Muscle of leg (tissue), 11 donors: ENCODE results near the gene AKAP13. TPM values are rescaled to one million over a fixed set of nuclear protein-coding genes. Genes with fewer than 3 reads are reported as not detected.

Source experiments
- DNase-seq: peaks from one replicate; pipeline ENCODE4 v3.0.0; 2013
- H3K27ac ChIP-seq: one replicate; pipeline ENCODE4 v1.5.1; 2013; ENCODE audit warnings: mild to moderate bottlenecking, low read length, control low read depth
- H3K27me3 ChIP-seq: one replicate; pipeline ENCODE4 v1.6.1; 2013; ENCODE audit warnings: low read length; ENCODE audit not compliant: control insufficient read depth, insufficient read depth
- H3K36me3 ChIP-seq: one replicate; pipeline ENCODE4 v1.6.1; 2013; ENCODE audit warnings: low read length; ENCODE audit not compliant: control insufficient read depth, insufficient read depth
- H3K4me1 ChIP-seq: one replicate; pipeline ENCODE4 v1.6.1; 2013; ENCODE audit warnings: low read length; ENCODE audit not compliant: control insufficient read depth, insufficient read depth
- H3K4me3 ChIP-seq: one replicate; pipeline ENCODE4 v1.5.1; 2013; ENCODE audit warnings: low read length, control low read depth
- H3K9me3 ChIP-seq: replicated peaks from 2 replicates; pipeline ENCODE4 v1.6.1; 2013; ENCODE audit warnings: low read depth, low read length; ENCODE audit not compliant: control insufficient read depth
- WGBS: methylation state at CpG from one replicate; pipeline ENCODE4 v1.1.5; 2013; ENCODE audit warnings: missing lambda C conversion rate; ENCODE audit not compliant: insufficient coverage; 5-methylcytosine and 5-hydroxymethylcytosine counted together
- polyA plus RNA-seq, 8 donors: library from polyadenylated mRNA; unstranded; fragments of 120-200 nt; gene quantifications; one replicate each; pipeline versions ENCODE4 v1.2.1 to v1.2.3, GENCODE V29; 2013; ENCODE audit warnings: inconsistent platforms in 1 of 8, low replicate concordance in 1 of 8; ENCODE audit not compliant: insufficient read length in 8 of 8, insufficient read depth in 1 of 8
- total RNA-seq: library from RNA; stranded (reverse); fragments of 120-200 nt; gene quantifications from one replicate; pipeline ENCODE4 v1.2.4, GENCODE V29; 2013

AKAP13 gene
- total and polyA plus RNA-seq, 9 donors = 65.2 to 90.9 (median 80.1) TPM

- H3K36me3 ChIP-seq = peaks cover 6% of the 10 kb centered on the region
- H3K27ac ChIP-seq = no peak overlapping the region
- no peaks in the 10 kb centered on the region for H3K4me1 ChIP-seq
- no peaks in the 10 kb centered on the region for H3K27me3 ChIP-seq
- no peak for DNase-seq
- WGBS = no CpG with 5 or more reads among the region's 2 CpGs
- H3K9me3 ChIP-seq = no peaks in the 10 kb centered on the region
- no peak overlapping the region for H3K4me3 ChIP-seq
These were observed 176.2 kb downstream of the AKAP13 start for GRCh38 chr15:85556618-85556895.

- no peak overlapping the region for H3K27ac ChIP-seq
- H3K36me3 ChIP-seq = peaks cover 6% of the 10 kb centered on the region
- DNase-seq = no peak
- H3K9me3 ChIP-seq = no peaks in the 10 kb centered on the region
- H3K27me3 ChIP-seq = no peaks in the 10 kb centered on the region
- no peak overlapping the region for H3K4me3 ChIP-seq
- no peaks in the 10 kb centered on the region for H3K4me1 ChIP-seq
- WGBS = no CpG with 5 or more reads among the region's 6 CpGs
These were observed 177.0 kb downstream of the AKAP13 start for GRCh38 chr15:85557385-85557784.

DNA sequence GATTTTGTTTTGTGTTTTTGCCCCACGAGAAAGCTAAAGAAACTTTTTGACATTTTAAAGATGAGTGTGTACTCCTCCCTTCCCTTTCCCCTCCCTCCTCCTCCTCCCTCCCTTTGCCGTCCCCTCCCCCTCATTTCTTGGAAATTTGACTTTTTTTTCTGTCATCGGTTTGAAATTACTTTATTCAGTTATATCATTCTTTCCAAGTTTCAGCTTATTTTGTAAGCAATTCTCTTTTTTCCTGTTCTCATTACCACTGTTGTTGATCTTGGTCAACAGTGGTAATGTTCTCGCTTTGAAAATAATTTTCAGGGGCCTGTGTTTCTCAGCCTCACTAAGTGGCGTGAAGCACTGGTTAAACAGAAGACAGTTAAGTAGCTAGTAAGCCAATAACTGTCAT, 178.4 kb downstream of the AKAP13 start:
- H3K27ac ChIP-seq = no peak overlapping the region
- no peak overlapping the region for H3K4me3 ChIP-seq
- H3K27me3 ChIP-seq = no peaks in the 10 kb centered on the region
- DNase-seq = no peak
- H3K4me1 ChIP-seq = no peaks in the 10 kb centered on the region
- peaks cover 3% of the 10 kb centered on the region for H3K36me3 ChIP-seq
- WGBS = no CpG with 5 or more reads among the region's 5 CpGs
- no peaks in the 10 kb centered on the region for H3K9me3 ChIP-seq

GRCh38 chr15:85559530-85559929, 179.1 kb downstream of the AKAP13 start:
- Histone ChIP-seq H3K4me3 (no peak overlapping the region), H3K9me3 (no peaks in the 10 kb centered on the region), H3K27me3 (no peaks in the 10 kb centered on the region), H3K27ac (no peak overlapping the region), H3K36me3 (peaks cover 3% of the 10 kb centered on the region), H3K4me1 (no peaks in the 10 kb centered on the region)
- no peak for DNase-seq
- WGBS = 70% methylated on average over 2 of the region's 7 CpGs

- H3K4me3 ChIP-seq = no peak overlapping the region
- no peaks in the 10 kb centered on the region for H3K9me3 ChIP-seq
- no peak overlapping the region for H3K27ac ChIP-seq
- H3K27me3 ChIP-seq = no peaks in the 10 kb centered on the region
- WGBS = 83% methylated on average over 1 of the region's 6 CpGs
- H3K4me1 ChIP-seq = no peaks in the 10 kb centered on the region
- H3K36me3 ChIP-seq = no peaks in the 10 kb centered on the region
- no peak for DNase-seq
These were observed 182.4 kb downstream of the AKAP13 start for GRCh38 chr15:85562824-85563223.

GRCh38 chr15:85563328-85563727, 182.9 kb downstream of the AKAP13 start:
- Histone ChIP-seq H3K36me3 (no peaks in the 10 kb centered on the region), H3K4me3 (no peak overlapping the region), H3K27me3 (no peaks in the 10 kb centered on the region), H3K27ac (no peak overlapping the region), H3K9me3 (no peaks in the 10 kb centered on the region), H3K4me1 (no peaks in the 10 kb centered on the region)
- peak; percentile 55 for DNase-seq
- no CpG with 5 or more reads among the region's 3 CpGs for WGBS

GRCh38 chr15:85563731-85564130, 183.3 kb downstream of the AKAP13 start:
- no peaks in the 10 kb centered on the region for H3K27me3 ChIP-seq
- H3K4me1 ChIP-seq = no peaks in the 10 kb centered on the region
- no peaks in the 10 kb centered on the region for H3K9me3 ChIP-seq
- no peak overlapping the region for H3K4me3 ChIP-seq
- no peak for DNase-seq
- H3K27ac ChIP-seq = no peak overlapping the region
- WGBS = no CpG with 5 or more reads among the region's 1 CpG
- no peaks in the 10 kb centered on the region for H3K36me3 ChIP-seq

DNA sequence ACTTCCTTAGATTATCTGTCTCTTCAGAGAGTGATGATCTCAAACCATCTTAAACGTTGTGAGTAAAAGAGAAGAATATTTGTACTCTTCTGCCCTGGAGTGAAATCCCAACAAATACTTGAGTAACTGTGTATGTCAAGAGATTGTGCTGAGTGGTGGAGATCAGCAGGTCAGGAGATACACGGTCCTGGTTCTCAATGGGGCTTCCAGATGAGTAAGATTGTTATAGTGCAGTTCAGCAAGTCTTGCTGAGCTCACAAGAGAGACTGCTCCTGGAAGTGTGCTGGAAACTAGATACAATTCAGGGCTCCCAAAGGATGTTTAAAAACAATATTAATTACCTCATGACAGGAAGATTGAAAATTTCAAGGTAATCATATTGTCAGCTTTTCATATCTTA, 184.3 kb downstream of the AKAP13 start:
- Histone ChIP-seq H3K4me1 (no peaks in the 10 kb centered on the region), H3K36me3 (no peaks in the 10 kb centered on the region), H3K4me3 (no peak overlapping the region), H3K27me3 (no peaks in the 10 kb centered on the region), H3K27ac (no peak overlapping the region), H3K9me3 (no peaks in the 10 kb centered on the region)
- DNase-seq = no peak
- WGBS = 25% methylated on average over 1 of the region's 2 CpGs

DNA sequence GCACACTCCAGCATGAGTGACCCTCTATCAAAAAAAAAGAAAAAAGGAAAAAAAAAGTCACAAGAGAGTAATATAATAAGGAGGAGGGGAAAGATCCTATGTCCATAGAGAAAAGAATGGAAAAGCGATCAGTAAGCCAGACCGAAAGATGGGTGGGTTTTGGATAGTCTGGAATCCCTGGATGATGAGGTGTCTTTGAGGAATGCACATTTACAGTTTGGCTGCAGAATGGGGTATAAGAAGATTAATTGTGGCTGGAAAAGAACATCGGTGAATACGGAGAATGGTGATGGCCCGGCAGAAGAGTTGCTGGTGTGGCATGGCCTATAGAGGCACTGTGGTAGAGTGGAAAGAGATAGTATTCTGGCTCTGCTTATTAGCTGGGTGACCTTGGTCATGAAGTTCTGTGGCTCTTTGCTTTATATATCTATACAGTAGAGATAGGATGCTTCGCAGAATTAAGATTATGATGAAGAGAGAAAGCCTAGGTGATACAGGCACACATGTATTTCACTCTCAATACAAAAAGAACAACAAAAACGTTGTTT, 187.9 kb downstream of the AKAP13 start:
- no peaks in the 10 kb centered on the region for H3K36me3 ChIP-seq
- H3K9me3 ChIP-seq = no peaks in the 10 kb centered on the region
- DNase-seq = no peak
- no peak overlapping the region for H3K27ac ChIP-seq
- H3K4me1 ChIP-seq = no peaks in the 10 kb centered on the region
- no peak overlapping the region for H3K4me3 ChIP-seq
- WGBS = 89% methylated on average over 5 of the region's 7 CpGs
- no peaks in the 10 kb centered on the region for H3K27me3 ChIP-seq

GRCh38 chr15:85570336-85570735, 189.9 kb downstream of the AKAP13 start:
- Histone ChIP-seq H3K36me3 (peaks cover 2% of the 10 kb centered on the region), H3K4me1 (no peaks in the 10 kb centered on the region), H3K27ac (no peak overlapping the region), H3K4me3 (no peak overlapping the region), H3K27me3 (no peaks in the 10 kb centered on the region), H3K9me3 (no peaks in the 10 kb centered on the region)
- 94% methylated on average over 5 of the region's 8 CpGs for WGBS
- DNase-seq = no peak

GRCh38 chr15:85571780-85572179, 191.4 kb downstream of the AKAP13 start:
- Histone ChIP-seq H3K4me3 (no peak overlapping the region), H3K27me3 (no peaks in the 10 kb centered on the region), H3K9me3 (no peaks in the 10 kb centered on the region), H3K4me1 (peaks cover 2% of the 10 kb centered on the region), H3K27ac (no peak overlapping the region), H3K36me3 (peaks cover 2% of the 10 kb centered on the region)
- no peak for DNase-seq
- WGBS = 100% methylated on average over 1 of the region's 1 CpG
